Retinal pigment epithelial cell (primary cell): ENCODE data around the gene SIX1.

Experiments used
- DNase-seq: peaks from one replicate; pipeline ENCODE4 v3.0.0-alpha.2; 2010; ENCODE audit warnings: low read depth
- H3K4me3 ChIP-seq: 2 replicates; pipeline ENCODE4 v1.5.1; 2011; ENCODE audit warnings: mild to moderate bottlenecking, low read length, control low read depth, moderate library complexity
- TF ChIP-seq, protein P1 (sequence below): conservative IDR thresholded peaks from 2 replicates; pipeline ENCODE4 v1.5.1; 2011; ENCODE audit warnings: low read depth, low read length, control low read depth, inconsistent platforms

Gene SIX1

DNA sequence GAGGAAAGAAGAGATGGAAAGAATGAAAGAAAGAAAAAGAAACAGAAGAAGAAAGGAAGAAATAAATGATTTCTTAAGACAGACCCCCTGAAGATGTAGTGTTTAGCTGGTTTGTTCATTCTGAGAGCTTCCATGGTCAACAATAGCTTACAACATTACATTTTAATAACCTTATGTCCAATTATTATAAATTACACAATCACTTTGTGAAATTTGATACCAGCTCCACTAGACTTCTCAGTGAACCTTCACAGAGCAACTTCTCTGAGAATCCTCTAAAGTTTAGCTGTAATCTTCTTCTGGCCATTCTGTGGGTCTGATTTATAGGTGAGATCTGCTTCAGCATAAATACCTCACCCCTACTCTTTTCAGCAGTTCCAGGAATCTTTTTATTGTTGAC is 27.9 kb downstream of the SIX1 start:
- DNase-seq: no peak
- TF ChIP-seq, protein P1, sequence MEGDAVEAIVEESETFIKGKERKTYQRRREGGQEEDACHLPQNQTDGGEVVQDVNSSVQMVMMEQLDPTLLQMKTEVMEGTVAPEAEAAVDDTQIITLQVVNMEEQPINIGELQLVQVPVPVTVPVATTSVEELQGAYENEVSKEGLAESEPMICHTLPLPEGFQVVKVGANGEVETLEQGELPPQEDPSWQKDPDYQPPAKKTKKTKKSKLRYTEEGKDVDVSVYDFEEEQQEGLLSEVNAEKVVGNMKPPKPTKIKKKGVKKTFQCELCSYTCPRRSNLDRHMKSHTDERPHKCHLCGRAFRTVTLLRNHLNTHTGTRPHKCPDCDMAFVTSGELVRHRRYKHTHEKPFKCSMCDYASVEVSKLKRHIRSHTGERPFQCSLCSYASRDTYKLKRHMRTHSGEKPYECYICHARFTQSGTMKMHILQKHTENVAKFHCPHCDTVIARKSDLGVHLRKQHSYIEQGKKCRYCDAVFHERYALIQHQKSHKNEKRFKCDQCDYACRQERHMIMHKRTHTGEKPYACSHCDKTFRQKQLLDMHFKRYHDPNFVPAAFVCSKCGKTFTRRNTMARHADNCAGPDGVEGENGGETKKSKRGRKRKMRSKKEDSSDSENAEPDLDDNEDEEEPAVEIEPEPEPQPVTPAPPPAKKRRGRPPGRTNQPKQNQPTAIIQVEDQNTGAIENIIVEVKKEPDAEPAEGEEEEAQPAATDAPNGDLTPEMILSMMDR: no peak
- H3K4me3 ChIP-seq: no peak overlapping the region

DNA sequence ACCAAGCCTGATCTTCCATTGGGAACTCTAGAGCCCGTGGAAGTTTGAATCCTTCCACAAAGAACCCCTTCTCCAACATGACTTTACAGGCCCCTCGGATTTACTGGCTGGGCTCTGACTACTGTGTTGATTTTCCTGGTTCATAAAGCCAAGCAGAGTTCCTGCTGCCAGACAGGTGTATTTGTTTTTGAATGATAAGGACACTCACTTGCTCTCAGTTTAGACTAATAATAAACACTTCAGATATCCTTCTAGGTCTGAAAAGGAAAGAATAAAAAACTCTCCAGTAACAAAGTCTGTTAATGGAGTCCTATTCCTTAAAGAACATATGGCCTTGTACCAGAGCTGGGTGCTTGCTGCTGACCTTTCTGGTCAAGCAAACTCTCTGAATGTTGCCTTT is 31.0 kb downstream of the SIX1 start:
- no peak overlapping the region for H3K4me3 ChIP-seq
- TF ChIP-seq, protein P1: no peak
- no peak for DNase-seq

DNA sequence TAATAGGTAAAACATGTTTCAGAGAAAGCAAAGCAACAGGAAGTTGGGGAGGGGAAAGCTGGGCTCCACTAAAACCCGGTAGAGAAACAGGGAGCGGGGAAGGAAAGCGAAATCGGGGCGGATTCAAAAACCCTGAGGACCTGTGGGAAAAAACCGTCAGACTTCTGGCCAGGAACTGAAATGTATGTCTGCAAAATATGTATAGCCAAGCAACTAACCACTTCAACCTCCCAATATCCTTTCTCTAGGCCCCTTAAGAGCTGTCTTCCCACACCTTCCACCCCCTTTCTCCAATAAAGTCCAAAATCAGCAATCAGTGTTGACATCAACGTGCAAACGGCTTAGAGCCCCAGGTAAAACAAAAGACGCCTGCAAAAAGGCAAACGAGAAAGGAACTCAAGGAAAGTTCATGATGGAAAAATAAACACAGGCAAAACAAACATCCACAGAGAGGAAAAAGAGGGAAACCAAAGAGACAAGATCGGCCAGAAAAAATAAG is 32.8 kb downstream of the SIX1 start:
- H3K4me3 ChIP-seq: no peak overlapping the region
- TF ChIP-seq, protein P1: no peak
- DNase-seq: no peak

DNA sequence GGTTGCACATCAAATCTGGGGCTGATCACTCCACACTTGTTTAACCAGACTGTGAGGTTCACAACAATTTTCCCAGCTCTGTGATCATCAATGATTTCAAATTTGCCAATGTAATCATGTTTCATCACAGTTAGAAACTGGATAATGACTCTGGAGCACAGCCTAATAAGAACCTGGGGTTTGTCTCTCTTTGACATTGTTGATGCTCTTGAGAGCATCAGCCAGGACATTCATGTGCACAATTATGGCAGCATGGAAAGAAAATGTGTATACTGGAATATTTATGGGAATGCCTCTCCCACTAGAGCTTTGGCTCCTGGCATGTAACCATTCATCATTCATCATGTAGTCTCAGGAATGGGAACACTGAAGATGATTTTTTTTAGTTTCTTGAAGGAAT is 47.0 kb downstream of the SIX1 start:
- TF ChIP-seq, protein P1: no peak
- no peak overlapping the region for H3K4me3 ChIP-seq
- DNase-seq: no peak

DNA sequence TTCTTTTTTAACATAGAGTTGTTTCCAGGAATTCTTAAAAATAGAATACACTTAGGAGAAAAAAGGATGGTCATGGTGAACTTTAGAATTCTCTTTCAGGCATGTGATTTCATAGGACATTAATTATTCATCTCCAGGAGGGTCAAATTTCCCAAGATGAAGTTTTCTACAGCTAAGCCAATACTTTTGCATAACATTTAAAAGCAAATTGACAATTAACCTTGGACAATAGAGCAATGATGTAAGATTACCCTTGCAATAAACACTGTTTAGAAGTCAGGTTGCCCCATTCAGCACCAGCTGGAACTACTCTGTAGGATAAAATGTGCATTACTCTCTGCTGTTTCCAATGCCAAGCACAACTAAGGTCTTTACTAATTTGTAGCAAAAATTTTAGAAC is 49.5 kb downstream of the SIX1 start:
- TF ChIP-seq, protein P1: no peak
- H3K4me3 ChIP-seq: no peak overlapping the region
- DNase-seq: no peak

DNA sequence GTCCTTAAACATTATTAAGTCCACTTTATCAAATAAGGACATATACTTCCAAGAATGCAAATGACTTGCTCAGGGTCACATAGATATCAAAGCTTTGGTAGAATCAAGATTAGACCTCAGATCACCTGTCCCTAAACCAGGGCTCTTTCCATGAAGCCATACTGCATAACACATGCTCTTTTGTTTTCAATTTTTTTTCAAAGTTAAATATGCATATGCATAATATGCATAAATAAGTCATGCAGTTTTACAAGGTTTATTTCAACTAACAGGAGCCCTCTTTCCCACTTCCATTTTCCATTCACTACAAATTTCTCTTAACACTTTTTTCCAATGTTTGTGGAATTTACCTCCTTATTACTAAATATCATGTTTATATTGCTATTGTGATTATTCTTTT is 53.1 kb downstream of the SIX1 start:
- TF ChIP-seq, protein P1: no peak
- no peak overlapping the region for H3K4me3 ChIP-seq
- DNase-seq: no peak

DNA sequence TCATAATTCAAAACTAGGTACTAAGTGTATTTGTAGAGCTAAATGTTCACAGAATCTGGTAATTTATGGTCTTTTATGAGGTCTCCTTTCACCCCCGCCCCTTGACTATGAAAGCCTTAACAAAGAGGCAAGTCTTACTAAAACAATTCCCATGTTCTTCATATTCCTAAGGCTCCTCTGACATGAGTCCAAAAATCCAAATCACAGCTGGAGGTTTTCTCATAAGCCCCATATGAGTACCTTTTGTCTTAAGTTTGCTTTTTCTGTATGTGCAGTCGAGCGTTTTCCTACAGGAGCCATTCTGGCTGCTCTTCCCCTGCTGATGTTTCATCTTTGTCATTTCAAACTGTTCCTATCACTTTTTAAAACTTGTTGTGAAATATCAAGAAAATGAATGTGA is 55.2 kb downstream of the SIX1 start:
- TF ChIP-seq, protein P1: no peak
- no peak for DNase-seq
- H3K4me3 ChIP-seq: no peak overlapping the region
